Superior temporal gyrus (tissue), 1 donor: ENCODE measurements around the gene PTH1R.

Source experiments
- DNase-seq: peaks from one replicate; pipeline ENCODE4 v3.0.0-alpha.2; 2016; ENCODE audit errors: extremely low spot score

Gene PTH1R

GRCh38 chr3:46930166-46930944 is 52.8 kb downstream of the PTH1R start:
- DNase-seq: no peak

- no peak for DNase-seq
Observed at GRCh38 chr3:46930945-46931403, 53.5 kb downstream of the PTH1R start.

GRCh38 chr3:46931631-46932331 is 54.3 kb downstream of the PTH1R start:
- DNase-seq: no peak

DNA sequence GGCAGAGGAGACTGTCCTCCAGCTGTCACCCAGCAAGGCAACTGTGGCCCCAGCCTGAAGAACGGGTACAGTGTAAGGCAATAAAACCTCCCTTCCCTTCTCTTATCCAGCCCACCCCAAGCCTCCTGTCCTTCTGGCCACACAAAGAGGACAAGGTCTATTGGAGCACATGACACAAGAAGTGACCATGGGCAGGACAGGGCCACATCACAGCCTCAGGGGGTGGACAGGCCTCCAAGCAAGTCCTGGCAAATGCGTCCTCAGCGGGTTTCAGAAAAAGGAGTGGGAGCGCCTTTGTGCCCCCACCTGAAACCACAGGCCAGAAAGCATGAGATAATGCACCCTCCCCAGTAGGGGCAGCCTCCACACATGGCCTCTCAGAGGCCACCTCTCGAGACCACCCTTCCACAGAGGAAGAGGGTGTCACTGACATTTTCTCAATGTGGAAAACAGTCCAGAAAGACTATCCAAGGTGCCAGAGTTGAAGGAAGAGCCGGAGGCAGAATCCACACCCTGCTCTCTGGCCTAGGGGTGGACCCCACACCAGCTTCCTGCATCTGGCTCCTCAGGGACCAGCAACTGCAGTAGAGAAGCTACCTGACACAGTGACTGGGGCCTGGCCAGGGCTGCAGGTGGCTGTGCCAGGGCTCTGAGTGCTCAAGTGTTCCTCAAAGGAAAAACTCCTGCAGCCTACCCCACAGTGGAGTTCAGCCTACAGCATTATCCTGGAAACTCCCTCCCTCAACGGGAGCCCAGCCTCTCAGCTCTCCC is 55.1 kb downstream of the PTH1R start:
- no peak for DNase-seq

DNA sequence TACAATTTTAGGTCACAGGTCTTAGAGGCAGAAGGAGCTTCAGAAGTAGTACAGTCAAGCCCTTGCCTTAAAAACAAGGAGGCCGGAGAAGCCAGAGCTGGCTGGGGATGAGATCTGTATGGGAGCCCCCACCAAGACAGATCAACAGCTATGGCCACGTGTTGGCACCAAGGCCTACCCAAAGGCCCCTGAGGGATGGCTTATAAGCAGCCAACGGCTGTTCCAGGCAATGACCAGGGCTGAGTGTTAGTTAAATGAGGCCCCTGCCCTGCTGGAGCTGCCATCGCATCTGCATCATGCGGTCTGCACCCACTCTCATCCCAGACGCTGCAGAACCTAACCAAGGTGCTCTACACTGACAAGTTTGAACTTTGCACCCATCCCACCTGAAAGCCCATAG is 55.7 kb downstream of the PTH1R start:
- DNase-seq: no peak

DNA sequence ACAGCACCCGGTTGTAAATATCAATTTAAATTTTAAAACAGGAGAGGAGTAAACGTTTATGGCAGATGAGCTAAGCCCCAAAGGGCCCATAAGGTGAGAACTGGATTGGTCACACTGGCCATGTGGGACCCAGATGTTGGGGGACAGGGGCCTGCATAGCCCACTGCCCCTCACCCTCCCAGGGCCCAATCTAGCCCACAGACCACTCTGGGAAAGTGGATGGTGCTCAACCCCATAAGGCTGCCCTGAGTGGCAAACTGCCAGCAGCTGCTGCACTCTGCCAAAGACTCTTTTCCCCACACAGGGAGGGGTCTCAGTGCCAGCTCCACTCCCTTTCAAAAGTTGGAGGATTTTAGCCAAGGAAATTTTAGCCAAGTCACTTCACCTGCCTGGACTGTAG is 56.6 kb downstream of the PTH1R start:
- no peak for DNase-seq

DNA sequence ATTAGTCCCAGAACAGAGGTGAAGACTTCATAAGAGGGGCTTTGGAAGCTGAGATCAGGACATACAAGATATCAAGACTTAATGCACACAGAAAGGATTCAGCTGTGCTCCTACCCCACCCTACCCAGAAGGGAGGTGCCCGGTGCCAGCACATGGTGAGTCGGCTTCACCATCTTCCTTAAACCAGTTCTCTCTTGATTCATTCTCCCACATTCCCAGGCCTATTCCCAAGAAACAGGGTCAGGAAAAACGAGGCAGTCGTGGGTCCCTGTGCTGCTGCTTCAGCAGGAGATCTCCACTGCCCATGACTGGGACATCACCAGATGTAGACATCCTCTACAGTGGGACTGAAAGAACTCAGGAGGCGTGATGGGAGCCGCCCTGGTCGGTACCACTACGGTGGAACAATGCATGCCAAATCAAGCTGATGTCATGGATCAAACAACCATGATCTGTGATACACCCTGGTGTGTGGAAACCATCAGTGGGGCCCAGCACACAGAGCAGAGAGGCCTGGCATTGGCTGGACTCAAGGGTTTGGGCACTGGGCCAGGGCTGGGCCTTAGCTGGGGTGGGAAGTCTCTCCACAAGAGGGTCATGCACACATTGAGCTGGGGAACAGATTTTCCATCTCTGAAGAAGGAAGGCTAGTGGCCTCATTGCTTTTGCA is 57.1 kb downstream of the PTH1R start:
- DNase-seq: no peak

DNA sequence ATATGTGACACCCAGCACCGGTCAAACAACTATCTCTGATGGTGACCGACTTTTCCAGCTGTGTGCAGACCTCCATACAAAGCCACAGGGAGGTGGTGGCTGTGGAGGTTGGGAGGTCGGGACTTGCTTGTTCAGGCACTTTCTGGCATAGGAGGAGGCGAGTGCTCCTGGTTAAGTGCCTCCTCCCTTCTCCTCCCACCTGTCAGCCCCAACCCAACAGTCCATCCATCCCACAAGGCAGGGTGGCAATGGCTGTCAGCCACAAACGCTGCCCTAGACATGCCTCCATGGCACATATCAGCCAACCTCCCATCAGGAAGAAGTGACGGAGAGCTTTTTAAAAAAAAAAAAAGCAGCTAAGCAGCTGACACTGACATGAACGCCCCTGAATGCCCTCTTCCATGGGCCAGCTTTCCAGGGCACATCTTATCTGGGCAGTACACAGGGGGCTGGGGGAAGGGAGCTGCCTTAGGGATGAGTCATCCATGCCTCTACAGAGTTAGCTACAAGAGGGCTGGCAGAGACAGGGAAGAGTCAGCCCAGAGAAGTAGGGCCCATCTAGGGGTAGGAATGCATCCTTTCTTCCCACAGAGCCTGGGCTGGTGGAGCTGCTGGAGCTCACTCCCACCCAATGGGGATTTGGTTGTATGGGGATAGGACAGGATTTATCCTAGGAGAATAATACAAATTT is 57.8 kb downstream of the PTH1R start:
- no peak for DNase-seq

DNA sequence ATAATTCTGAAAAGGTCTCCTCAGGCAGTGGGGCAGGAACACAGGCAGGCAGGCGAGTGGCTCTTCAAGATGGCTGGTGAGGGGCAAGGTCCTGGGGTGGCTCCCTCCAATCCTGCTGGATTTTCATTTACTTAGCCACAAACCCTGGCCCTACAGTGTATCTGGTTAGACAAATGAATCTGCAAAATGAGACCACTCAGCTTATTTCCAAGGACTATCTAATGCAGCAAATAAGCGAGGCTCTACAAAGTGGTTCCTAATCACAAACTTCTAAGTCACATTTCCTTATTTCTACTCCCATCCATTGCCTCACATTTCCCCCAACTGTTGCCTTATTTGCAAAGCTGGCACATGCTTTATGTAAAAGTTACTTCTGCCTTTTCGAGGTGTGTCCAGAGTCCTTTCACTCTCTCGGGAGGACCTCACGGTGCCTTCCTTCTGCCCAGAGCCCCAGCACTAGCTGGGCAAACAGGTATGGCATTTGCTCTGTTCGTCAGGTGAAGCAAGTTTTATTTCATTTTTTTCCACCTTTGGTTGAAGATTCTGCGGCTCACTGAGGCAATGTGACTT is 58.6 kb downstream of the PTH1R start:
- no peak for DNase-seq

GRCh38 chr3:46936733-46937250 is 59.3 kb downstream of the PTH1R start:
- no peak for DNase-seq

DNA sequence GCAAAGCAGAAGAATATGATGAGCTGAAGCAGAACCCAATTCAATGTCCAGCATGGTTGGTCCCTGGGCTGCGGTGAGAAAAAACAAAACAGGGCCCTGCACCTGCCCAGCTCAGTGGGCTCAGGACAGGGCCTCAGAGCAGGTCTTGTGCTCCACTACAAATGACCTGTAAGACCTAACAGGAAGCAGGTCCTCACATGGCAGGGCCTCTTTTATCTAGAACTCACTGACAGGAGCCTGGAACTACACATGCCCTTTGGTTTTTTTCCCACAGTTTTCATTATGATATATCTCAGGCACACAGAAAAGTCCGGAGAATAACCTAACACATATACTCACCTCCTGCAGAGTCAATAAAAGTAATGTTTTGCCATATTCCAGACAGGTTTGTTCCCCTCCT is 60.6 kb downstream of the PTH1R start:
- no peak for DNase-seq

DNA sequence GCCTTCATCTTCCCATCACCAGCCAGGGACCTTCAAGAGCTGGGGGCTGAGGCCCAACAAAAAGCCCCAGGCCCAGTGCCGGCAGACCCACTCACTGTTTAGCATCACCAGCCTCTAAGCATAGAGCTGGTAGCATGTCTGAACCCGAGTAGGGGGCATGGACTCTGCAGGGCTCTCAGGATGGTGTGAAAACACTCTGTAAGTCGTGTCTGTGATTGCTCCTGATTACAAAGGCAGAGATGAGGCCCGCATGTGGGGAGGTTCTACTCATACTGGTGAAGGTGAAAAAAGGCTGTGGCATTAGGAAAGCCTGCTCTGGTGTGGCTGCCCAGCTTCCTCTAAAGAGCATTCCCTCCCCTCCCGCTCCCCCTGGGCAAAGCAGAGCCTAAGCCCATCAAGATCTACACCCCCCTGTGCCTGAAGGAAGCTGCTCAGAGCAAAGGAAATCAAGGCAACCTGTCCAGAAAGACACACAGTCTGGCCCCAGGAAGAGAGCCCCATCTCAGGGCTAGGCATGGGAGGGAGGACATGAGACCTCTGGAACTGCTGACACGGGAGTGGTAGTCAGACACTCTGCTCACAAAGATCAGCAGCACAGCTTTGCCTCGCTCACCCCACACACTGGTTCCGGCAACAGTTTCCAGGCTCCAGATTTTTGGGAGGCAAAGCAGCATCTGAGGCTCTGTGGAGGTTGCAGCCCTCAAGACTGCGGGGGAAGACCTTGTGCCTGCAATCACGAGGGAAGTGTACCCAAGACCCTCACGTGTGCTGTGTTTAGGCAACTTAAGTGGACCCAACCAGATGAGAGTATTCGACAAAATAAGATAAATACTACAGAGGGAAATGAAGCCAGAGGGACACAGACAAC is 62.3 kb downstream of the PTH1R start:
- no peak for DNase-seq

GRCh38 chr3:46942076-46942475 is 64.6 kb downstream of the PTH1R start:
- DNase-seq: no peak

DNA sequence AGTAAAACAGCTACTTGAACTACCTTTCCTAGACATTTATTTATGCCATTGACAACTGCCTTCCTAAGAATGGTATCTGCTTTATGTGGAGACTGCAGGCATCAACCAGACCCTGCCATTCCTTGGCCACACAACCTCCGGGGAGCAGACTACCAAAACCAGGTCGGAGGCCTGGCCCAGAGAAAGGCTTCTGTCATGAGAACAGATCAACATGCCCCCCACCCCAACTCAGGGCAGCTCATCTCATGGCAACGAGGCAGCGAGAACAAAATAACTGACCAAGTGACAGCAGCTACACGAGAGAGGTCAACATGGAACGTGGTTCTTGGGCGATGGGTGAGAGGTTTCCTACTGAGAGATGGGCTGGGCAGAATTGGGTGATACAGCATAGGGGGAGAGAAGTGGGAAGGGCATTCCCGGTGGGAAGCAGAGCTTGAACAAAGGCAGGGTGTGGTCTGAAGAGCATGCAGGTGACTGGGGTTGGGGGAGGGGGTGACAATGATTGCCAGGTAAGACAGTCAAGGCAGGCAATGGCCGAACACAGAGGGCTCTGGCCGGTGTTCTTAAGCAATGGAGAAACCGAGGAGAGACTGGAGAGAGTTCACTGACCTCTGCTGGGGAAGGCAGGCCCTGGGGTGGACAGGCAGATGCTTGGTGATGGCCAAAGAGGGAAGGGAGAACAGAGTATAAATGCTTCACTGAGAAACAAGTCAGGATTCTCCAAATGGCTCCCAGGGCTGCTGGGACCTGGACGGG is 65.1 kb downstream of the PTH1R start:
- DNase-seq: no peak

DNA sequence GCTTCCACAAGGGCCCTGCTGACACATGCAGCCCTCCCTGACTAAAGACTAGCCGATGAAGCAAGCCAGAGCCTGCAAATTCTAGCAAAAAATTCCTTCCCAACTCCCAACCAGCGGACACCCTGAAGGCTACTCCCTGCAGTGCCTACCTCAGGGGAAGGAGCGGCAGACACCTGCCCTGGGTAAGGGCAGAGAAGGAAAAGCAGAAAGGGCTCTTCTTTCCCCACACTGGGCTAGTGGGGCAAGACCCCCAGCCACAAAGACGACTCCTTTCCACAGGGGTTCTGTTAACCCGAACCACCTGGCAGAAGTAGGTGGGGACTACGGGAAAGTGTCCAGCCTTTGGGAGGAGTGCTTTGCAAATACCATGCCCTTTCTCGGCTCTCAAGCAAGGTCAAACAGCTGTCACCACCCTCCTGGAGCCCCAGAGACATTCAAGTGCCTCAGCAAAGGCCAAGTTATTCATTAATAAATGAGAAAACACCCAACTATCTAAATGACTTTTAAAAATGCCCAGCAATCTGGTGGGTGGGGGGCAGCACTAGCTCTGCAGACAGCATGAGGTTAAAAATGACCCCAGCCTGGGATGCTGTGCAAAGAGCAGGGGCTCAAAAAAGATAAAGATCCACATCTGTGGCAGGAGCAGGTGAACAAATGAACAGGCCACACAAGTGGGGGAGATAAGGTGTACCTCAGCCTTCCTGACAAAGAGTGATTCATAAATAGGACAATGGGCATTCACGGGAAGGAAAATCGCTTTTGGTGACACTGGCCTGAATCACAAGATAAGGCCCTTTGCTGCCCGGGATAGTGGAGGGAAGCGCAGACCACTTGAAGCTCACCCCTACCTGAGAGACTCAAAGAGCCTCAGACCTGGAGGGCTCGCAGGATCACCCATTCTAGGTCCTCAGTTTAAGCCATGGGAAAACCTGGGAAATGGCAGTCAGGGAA is 66.0 kb downstream of the PTH1R start:
- DNase-seq: no peak

GRCh38 chr3:46944191-46944590 is 66.7 kb downstream of the PTH1R start:
- no peak for DNase-seq

GRCh38 chr3:46946416-46946815 is 68.9 kb downstream of the PTH1R start:
- no peak for DNase-seq
